H1 (cell line): ENCODE data around the gene SGMS1. TPM values are rescaled to one million over a fixed set of nuclear protein-coding genes. Genes with fewer than 3 reads are reported as not detected.

Source experiments
- POLR2A ChIP-seq, 2 experiments: IDR thresholded peaks; 1 replicate in 1 of 2; 2 replicates in 1 of 2; pipeline ENCODE4 v1.6.1; 2011; ENCODE audit warnings: low read depth in 2 of 2, low read length in 2 of 2, mild to moderate bottlenecking in 2 of 2; ENCODE audit errors: control extremely low read depth in 1 of 2
- POLR2AphosphoS5 ChIP-seq: IDR thresholded peaks from 2 replicates; pipeline ENCODE4 v1.6.1; 2011; ENCODE audit warnings: low read depth, low read length
- SRF ChIP-seq: IDR thresholded peaks from 2 replicates; pipeline ENCODE4 v1.6.1; 2011; ENCODE audit warnings: mild to moderate bottlenecking, low read depth, low read length, moderate library complexity
- TBP ChIP-seq: IDR thresholded peaks from 2 replicates; pipeline ENCODE4 v1.6.1; 2011; ENCODE audit warnings: low read depth, low read length, improper control_type of control experiment
- polyA plus RNA-seq, 7 experiments: library from polyadenylated mRNA; depleted of rRNA in 3 of 7; stranded (reverse) in 5 of 7; unstranded in 2 of 7; fragments of >200 nt in 5 of 7; fragments of 200-250 nt in 2 of 7; gene quantifications; 1 replicate in 5 of 7; 2 replicates in 1 of 7; 4 replicates in 1 of 7; pipeline versions ENCODE4 v1.2.1 to v1.2.3, GENCODE V29; 2011 to 2013; ENCODE audit warnings: missing spikeins in 2 of 7, mixed read lengths in 2 of 7
- total RNA-seq: library from RNA; stranded (reverse); fragmentation: NEBNext Ultra II Directional; extraction: Animal tissue kit (Norgen Biotek cat#: 25700); gene quantifications from 2 replicates; pipeline ENCODE4 v1.2.1, GENCODE V29; 2021
- TF ChIP-seq, protein P1 (sequence below): IDR thresholded peaks from 2 replicates; pipeline ENCODE4 v1.6.1; 2011; ENCODE audit warnings: low read depth, mild to moderate bottlenecking, low read length; ENCODE audit not compliant: insufficient read depth

Gene SGMS1
- total and polyA plus RNA-seq, 2 of the 8 experiments (the other 6 are each of a cell fraction or from before 2014, with no cell fraction given), result 6.0 to 15.6 TPM

- TF ChIP-seq POLR2AphosphoS5, result no peak
- TF ChIP-seq, protein P1, sequence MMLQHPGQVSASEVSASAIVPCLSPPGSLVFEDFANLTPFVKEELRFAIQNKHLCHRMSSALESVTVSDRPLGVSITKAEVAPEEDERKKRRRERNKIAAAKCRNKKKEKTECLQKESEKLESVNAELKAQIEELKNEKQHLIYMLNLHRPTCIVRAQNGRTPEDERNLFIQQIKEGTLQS, result no peak
- TF ChIP-seq SRF, result no peak
- no peak for TF ChIP-seq TBP
- no peak for TF ChIP-seq POLR2A (IDR thresholded peaks at IDR 0.05; ENCODE audit: control extremely low read depth in 1 of 2, low read depth in 2 of 2, low read length in 2 of 2)
Observed at GRCh38 chr10:50604809-50605208, 18.9 kb downstream of the SGMS1 start (continued).
